Pancreas (tissue), 10 donors: ENCODE results near the gene BCKDHB. TPM values are rescaled to one million over a fixed set of nuclear protein-coding genes. Genes with fewer than 3 reads are reported as not detected.
"Not testable (repeated sequence)": the region's sequence is repeated elsewhere in the genome, so short reads cannot be mapped to it uniquely, and the experiment has no call there.

ENCODE experiments used
- ATAC-seq, 4 donors: fragments of 200-7000 bp; cut with Tn5 transposase; one replicate each; pipeline versions ENCODE4 v1.8.0 to v1.9.1; 2020; ENCODE audit warnings: mild to moderate bottlenecking in 4 of 4, moderate library complexity in 4 of 4
- DNase-seq, 6 donors: peaks; one replicate each; pipeline ENCODE4 v3.0.0-alpha.2; 2020
- FAIRE-seq: peaks from 2 replicates; lab custom pipeline; 2012; peaks lifted over from hg19 to GRCh38; lab: Jason Lieb, UNC
- H3K27ac ChIP-seq, 4 donors: fragments of 200-600 bp; sonication (generic); 1 replicate in 3 of 4; 2 replicates in 1 of 4; pipeline versions ENCODE4 v1.5.0 to v1.8.0; 2020
- H3K27me3 ChIP-seq, 4 donors: fragments of 200-600 bp; one replicate each; pipeline ENCODE4 v1.8.0; 2021
- H3K36me3 ChIP-seq, 3 donors: fragments of 200-600 bp; sonication (generic) in 1 of 3; one replicate each; pipeline versions ENCODE4 v1.5.0 to v1.8.0; 2020 to 2021
- H3K4me1 ChIP-seq, 3 donors: fragments of 200-600 bp; one replicate each; pipeline ENCODE4 v1.8.0; 2021
- H3K4me3 ChIP-seq, 4 donors: fragments of 200-600 bp; sonication (generic) in 2 of 4; one replicate each; pipeline versions ENCODE4 v1.5.0 to v1.8.0; 2020 to 2021
- H3K9me3 ChIP-seq, 4 donors: fragments of 200-600 bp; one replicate each; pipeline ENCODE4 v1.8.0; 2021
- WGBS, 2 donors: extraction: QIAGEN DNeasy Blood & Tissue Kit; methylation state at CpG; one replicate each; pipeline ENCODE4 v1.1.7; 2013; 5-methylcytosine and 5-hydroxymethylcytosine counted together
- intact Hi-C, 3 donors: fragments of 100-400 bp; cut with DNase I; formaldehyde crosslinking; loops; one replicate each; pipeline versions ENCODE4 v1.11.1 to v1.14.2; 2022
- polyA plus RNA-seq, 2 donors: library from polyadenylated mRNA; stranded (reverse); fragments of 200-250 nt; gene quantifications; one replicate each; pipeline ENCODE4 v1.2.3, GENCODE V29; 2013
- total RNA-seq, 6 donors: library from RNA; stranded (reverse); fragmentation: NEBNext Ultra II Directional in 4 of 6; extraction: Animal tissue kit (Norgen Biotek cat#: 25700) in 4 of 6; gene quantifications; one replicate each; pipeline versions ENCODE4 v1.2.1 to v1.2.4, GENCODE V29; 2021 to 2023
- TF ChIP-seq, protein P1 (sequence below), 4 donors: fragments of 200-600 bp; sonication (generic) in 3 of 4; IDR thresholded peaks; one replicate each; pipeline versions ENCODE4 v1.5.0 to v1.8.0; 2021; ENCODE audit warnings: antibody characterized with exemption in 4 of 4
- donor health status: healthy with polysubstance abuse.
- donor health status: DM: no; HTN: no; CAD: no; lungs with moderate emphysema.
- donor health status: DM: no; HTN: no; CAD: no.
- donor health status: control.
- donor health status: control.
- donor health status: Bipolar disorder and iron deficiency.
- donor health status: DM: yes; HTN: yes; CAD: no.
- donor health status: DM: no; HTN: no; CAD: no.
- donor health status: DM: no; HTN: no; CAD: no.
- donor health status: DM: yes; HTN: yes; CAD: no.

Gene BCKDHB
- total and polyA plus RNA-seq, 8 donors: 4.8 to 16.8 (median 10.5) TPM

DNA sequence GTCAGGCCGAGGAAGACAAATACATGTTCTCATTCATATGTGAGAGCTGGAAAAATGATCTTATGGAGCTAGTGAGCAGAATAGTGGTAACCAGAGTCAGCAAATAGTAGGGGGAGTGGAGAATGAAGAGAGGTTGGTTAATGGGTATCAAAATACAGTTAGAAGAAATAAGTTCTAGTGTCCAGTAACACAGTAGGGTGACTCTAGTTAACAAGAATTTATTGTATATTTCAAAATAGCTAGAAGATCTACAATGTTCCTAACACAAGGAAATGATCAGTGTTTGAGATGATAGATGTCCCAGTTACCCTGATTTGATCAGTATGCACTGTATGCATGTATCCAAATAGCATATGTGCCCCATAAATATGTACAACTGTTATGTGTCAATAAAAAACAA lies 128.4 kb downstream of the BCKDHB start:
- H3K27ac ChIP-seq: no peak overlapping the region
- DNase-seq: no peak
- no peaks in the 10 kb centered on the region for H3K36me3 ChIP-seq
- H3K27me3 ChIP-seq: no peaks in the 10 kb centered on the region
- FAIRE-seq: no peak
- H3K4me1 ChIP-seq: no peaks in the 10 kb centered on the region
- H3K4me3 ChIP-seq: no peak overlapping the region
- intact Hi-C loops: no loop called here
- 72 to 93% methylated on average over 1 of the region's 1 CpG for WGBS, 2 donors
- TF ChIP-seq, protein P1, sequence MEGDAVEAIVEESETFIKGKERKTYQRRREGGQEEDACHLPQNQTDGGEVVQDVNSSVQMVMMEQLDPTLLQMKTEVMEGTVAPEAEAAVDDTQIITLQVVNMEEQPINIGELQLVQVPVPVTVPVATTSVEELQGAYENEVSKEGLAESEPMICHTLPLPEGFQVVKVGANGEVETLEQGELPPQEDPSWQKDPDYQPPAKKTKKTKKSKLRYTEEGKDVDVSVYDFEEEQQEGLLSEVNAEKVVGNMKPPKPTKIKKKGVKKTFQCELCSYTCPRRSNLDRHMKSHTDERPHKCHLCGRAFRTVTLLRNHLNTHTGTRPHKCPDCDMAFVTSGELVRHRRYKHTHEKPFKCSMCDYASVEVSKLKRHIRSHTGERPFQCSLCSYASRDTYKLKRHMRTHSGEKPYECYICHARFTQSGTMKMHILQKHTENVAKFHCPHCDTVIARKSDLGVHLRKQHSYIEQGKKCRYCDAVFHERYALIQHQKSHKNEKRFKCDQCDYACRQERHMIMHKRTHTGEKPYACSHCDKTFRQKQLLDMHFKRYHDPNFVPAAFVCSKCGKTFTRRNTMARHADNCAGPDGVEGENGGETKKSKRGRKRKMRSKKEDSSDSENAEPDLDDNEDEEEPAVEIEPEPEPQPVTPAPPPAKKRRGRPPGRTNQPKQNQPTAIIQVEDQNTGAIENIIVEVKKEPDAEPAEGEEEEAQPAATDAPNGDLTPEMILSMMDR (IDR thresholded peaks at IDR 0.05): no peak
- no peak for ATAC-seq
- H3K9me3 ChIP-seq: no peaks in the 10 kb centered on the region

DNA sequence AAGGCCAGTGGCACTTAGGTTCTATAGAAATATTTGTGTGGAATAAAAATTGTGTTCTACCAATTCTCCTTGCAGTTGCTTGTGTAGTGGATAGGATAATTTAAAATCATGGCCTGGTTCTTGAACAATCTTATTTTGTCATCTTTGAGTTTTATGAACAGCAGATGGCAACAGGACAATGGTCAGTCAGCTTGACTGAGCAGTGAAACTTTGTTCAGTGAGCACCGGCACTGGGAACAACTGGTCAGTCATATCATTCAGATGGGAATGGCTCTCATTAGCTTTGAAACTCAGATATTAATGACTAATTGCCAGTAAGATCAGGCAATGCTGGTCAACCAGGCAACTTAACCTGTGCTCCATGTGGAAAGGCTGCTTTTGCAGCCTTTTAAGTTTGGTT lies 129.2 kb downstream of the BCKDHB start:
- no peaks in the 10 kb centered on the region for H3K27me3 ChIP-seq
- no peak for DNase-seq
- intact Hi-C loops: no loop called here

DNA sequence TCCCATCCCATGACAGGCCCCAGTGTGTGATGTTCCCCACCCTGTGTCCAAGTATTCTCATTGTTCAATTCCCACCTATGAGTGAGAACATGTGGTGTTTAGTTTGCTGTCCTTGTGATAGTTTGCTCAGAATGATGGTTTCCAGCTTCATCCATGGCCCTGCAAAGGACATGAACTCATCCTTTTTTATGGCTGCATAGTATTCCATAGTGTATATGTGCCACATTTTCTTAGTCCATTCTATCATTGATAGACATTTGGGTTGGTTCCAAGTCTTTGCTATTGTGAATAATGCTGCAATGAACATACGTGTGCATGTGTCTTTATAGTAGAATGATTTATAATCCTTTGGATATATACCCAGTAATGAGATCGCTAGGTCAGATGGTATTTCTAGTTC lies 132.3 kb downstream of the BCKDHB start:
- H3K27me3 ChIP-seq, H3K36me3 ChIP-seq, FAIRE-seq: not testable (repeated sequence)

More for the DNA sequence above, 129.2 kb downstream of the BCKDHB start:
- H3K9me3 ChIP-seq: no peaks in the 10 kb centered on the region
- TF ChIP-seq, protein P1 (IDR thresholded peaks at IDR 0.05): no peak
- H3K4me1 ChIP-seq: no peaks in the 10 kb centered on the region
- H3K4me3 ChIP-seq: no peak overlapping the region
- ATAC-seq: no peak
- H3K27ac ChIP-seq: no peak overlapping the region
- H3K36me3 ChIP-seq: no peaks in the 10 kb centered on the region
- no peak for FAIRE-seq
- 82 to 83% methylated on average over 1 of the region's 1 CpG for WGBS, 2 donors

DNA sequence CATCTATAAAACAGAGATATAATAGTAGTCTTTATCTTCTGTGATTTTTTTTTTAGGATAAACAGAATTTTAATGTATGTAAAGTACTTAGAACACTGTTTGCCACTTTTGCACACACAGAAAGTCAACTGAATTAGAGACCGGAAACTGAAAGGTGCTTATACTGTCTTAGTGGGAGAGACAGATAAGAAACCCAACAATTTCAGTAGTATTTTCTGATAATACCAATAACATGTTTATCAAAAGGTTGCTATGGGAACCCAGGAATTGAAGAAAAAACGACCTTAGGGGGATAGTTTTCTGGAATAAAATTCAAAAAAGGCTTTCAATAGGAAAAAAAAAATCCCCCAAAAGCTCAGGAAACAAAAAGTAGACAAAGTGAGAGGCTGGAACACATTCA lies 138.6 kb downstream of the BCKDHB start:
- Histone ChIP-seq H3K4me3 (no peak overlapping the region), H3K9me3 (no peaks in the 10 kb centered on the region), H3K4me1 (no peaks in the 10 kb centered on the region), H3K36me3 (no peaks in the 10 kb centered on the region), H3K27me3 (no peaks in the 10 kb centered on the region), H3K27ac (no peak overlapping the region)
- intact Hi-C loops: no loop called here
- ATAC-seq (no peak), DNase-seq (no peak), FAIRE-seq (no peak)
- WGBS, 2 donors: 63 to 71% methylated on average over 2 of the region's 2 CpGs
- TF ChIP-seq, protein P1 (IDR thresholded peaks at IDR 0.05): no peak

More for the DNA sequence above, 132.3 kb downstream of the BCKDHB start:
- H3K9me3 ChIP-seq, intact Hi-C loops, DNase-seq, H3K4me3 ChIP-seq, H3K4me1 ChIP-seq, H3K27ac ChIP-seq, ATAC-seq: not testable (repeated sequence)
- 98% methylated on average over 2 of the region's 2 CpGs for WGBS, 2 donors

DNA sequence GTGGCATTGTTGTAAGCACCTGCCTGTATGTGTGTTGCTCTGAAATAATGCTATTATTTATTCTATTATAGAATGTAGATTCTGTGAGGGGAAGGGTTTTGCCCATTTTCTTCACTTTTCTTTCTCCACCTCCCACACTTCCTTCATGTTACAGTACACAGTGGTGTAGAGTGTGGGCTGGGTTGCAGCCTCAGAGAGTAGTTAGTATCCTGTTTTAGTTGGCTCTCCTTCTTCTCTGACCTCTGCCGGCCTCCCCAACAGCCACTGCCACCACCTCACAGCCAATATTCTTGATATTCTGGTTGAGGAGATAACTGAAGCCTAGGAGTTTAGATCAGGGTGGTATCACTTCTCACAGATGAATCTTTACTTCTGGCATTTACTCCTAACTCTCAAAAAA lies 143.4 kb downstream of the BCKDHB start:
- WGBS, 2 donors: 81 to 84% methylated on average over 1 of the region's 1 CpG
- FAIRE-seq (no peak), ATAC-seq (no peak), DNase-seq (no peak)
- no peaks in the 10 kb centered on the region for H3K27me3 ChIP-seq
- no peaks in the 10 kb centered on the region for H3K9me3 ChIP-seq
- H3K4me3 ChIP-seq: no peak overlapping the region
- no peaks in the 10 kb centered on the region for H3K4me1 ChIP-seq
- intact Hi-C loops: no loop called here
- TF ChIP-seq, protein P1 (IDR thresholded peaks at IDR 0.05): no peak
- no peak overlapping the region for H3K27ac ChIP-seq
- no peaks in the 10 kb centered on the region for H3K36me3 ChIP-seq
